WTC11 (cell line): ENCODE results near the gene UBAC2. TPM values are rescaled to one million over a fixed set of nuclear protein-coding genes. Genes with fewer than 3 reads are reported as not detected.

Experiments
- ATAC-seq: fragments of 200-7000 bp; cut with Tn5 transposase; 2 replicates; pipeline ENCODE4 v1.10.0; 2021; ENCODE audit warnings: mild to moderate bottlenecking, moderate library complexity
- CTCF ChIA-PET: fragments of 300-600 bp; sonication (Branson Sonifier 250); formaldehyde crosslinking; loops from one replicate; lab custom pipeline; 2021; ENCODE audit warnings: antibody characterized with exemption; lab: Charles Lee
- POLR2A ChIA-PET: fragments of 350-600 bp; sonication (Branson Sonifier 250); formaldehyde crosslinking; loops from one replicate; lab custom pipeline; 2021; ENCODE audit warnings: antibody characterized with exemption; lab: Charles Lee
- DNase-seq: peaks from one replicate; pipeline ENCODE4 v3.0.0; 2021; ENCODE audit warnings: low spot score
- H3K27ac Mint-ChIP-seq: 2 replicates; pipeline ENCODE4 v1.8.0; 2021; ENCODE audit warnings: mixed read lengths
- H3K27me3 Mint-ChIP-seq: 2 replicates; pipeline ENCODE4 v1.8.0; 2021; ENCODE audit warnings: low read depth, mild to moderate bottlenecking, moderate library complexity, mixed read lengths
- H3K36me3 Mint-ChIP-seq: 2 replicates; pipeline ENCODE4 v1.8.0; 2021; ENCODE audit warnings: mixed read lengths
- H3K4me1 Mint-ChIP-seq: 2 replicates; pipeline ENCODE4 v1.8.0; 2022; ENCODE audit warnings: mixed read lengths
- H3K4me3 Mint-ChIP-seq: 2 replicates; pipeline ENCODE4 v1.8.0; 2021; ENCODE audit warnings: mild to moderate bottlenecking, moderate library complexity, mixed read lengths
- H3K9me3 Mint-ChIP-seq: 2 replicates; pipeline ENCODE4 v1.8.0; 2021; ENCODE audit warnings: mixed read lengths
- AR ChIP-seq: fragments of 250-450 bp; sonication (Bioruptor Pico); IDR thresholded peaks from 2 replicates; pipeline ENCODE4 v1.9.0; 2021; ENCODE audit warnings: mild to moderate bottlenecking
- ATF2 ChIP-seq: sonication (generic); formaldehyde crosslinking; IDR thresholded peaks from 2 replicates; pipeline ENCODE4 v1.8.1; 2022; ENCODE audit warnings: low read depth, missing genetic modification reagents, borderline replicate concordance
- CDX4 ChIP-seq: fragments of 250-450 bp; sonication (Bioruptor Pico); IDR thresholded peaks from 2 replicates; pipeline ENCODE4 v1.9.0; 2021; ENCODE audit warnings: moderate library complexity, mild to moderate bottlenecking, inconsistent platforms, borderline replicate concordance
- CREM ChIP-seq: sonication (generic); formaldehyde crosslinking; IDR thresholded peaks from 2 replicates; pipeline ENCODE4 v1.8.1; 2022; ENCODE audit warnings: mild to moderate bottlenecking, missing genetic modification reagents, moderate library complexity
- CTCF ChIP-seq: fragments of 200-600 bp; IDR thresholded peaks from 2 replicates; pipeline ENCODE4 v1.8.0; 2022; ENCODE audit warnings: antibody characterized with exemption
- ETV6 ChIP-seq: sonication (generic); formaldehyde crosslinking; IDR thresholded peaks from 2 replicates; pipeline ENCODE4 v1.8.1; 2022; ENCODE audit warnings: mild to moderate bottlenecking, missing genetic modification reagents
- FOXK1 ChIP-seq: sonication (generic); formaldehyde crosslinking; IDR thresholded peaks from 2 replicates; pipeline ENCODE4 v1.8.0; 2022; ENCODE audit warnings: mild to moderate bottlenecking, moderate library complexity, missing genetic modification reagents
- FOXP1 ChIP-seq: sonication (generic); formaldehyde crosslinking; IDR thresholded peaks from 2 replicates; pipeline ENCODE4 v1.8.0; 2022; ENCODE audit warnings: missing genetic modification reagents, mild to moderate bottlenecking, moderate library complexity, borderline replicate concordance
- GRHL2 ChIP-seq: fragments of 250-450 bp; sonication (Bioruptor Pico); IDR thresholded peaks from 2 replicates; pipeline ENCODE4 v1.8.0; 2022; ENCODE audit warnings: mild to moderate bottlenecking, moderate library complexity; ENCODE audit not compliant: insufficient replicate concordance, severe bottlenecking
- GTF2I ChIP-seq: fragments of 250-450 bp; sonication (Bioruptor Pico); conservative IDR thresholded peaks from 2 replicates; pipeline ENCODE4 v1.4.0; 2021; ENCODE audit warnings: mild to moderate bottlenecking
- IRF1 ChIP-seq: sonication (generic); formaldehyde crosslinking; IDR thresholded peaks from 2 replicates; pipeline ENCODE4 v1.8.0; 2023; ENCODE audit warnings: missing genetic modification reagents
- IRF2 ChIP-seq: sonication (generic); formaldehyde crosslinking; IDR thresholded peaks from 2 replicates; pipeline ENCODE4 v1.8.0; 2022; ENCODE audit warnings: low read depth, missing genetic modification reagents, borderline replicate concordance
- JUN ChIP-seq: sonication (generic); formaldehyde crosslinking; IDR thresholded peaks from 2 replicates; pipeline ENCODE4 v1.8.0; 2023; ENCODE audit warnings: mild to moderate bottlenecking, missing genetic modification reagents
- MXD4 ChIP-seq: fragments of 250-450 bp; sonication (Bioruptor Pico); IDR thresholded peaks from 2 replicates; pipeline ENCODE4 v1.8.0; 2021; ENCODE audit warnings: mild to moderate bottlenecking, moderate library complexity, borderline replicate concordance
- OVOL2 ChIP-seq: fragments of 250-450 bp; sonication (Bioruptor Pico); IDR thresholded peaks from 2 replicates; pipeline ENCODE4 v1.9.0; 2021; ENCODE audit warnings: mild to moderate bottlenecking, borderline replicate concordance
- SMAD3 ChIP-seq: sonication (generic); formaldehyde crosslinking; IDR thresholded peaks from 2 replicates; pipeline ENCODE4 v1.8.0; 2022; ENCODE audit warnings: missing genetic modification reagents, mild to moderate bottlenecking, borderline replicate concordance
- ZBTB21 ChIP-seq: sonication (generic); formaldehyde crosslinking; IDR thresholded peaks from 2 replicates; pipeline ENCODE4 v1.8.1; 2023; ENCODE audit warnings: mild to moderate bottlenecking, missing genetic modification reagents, borderline replicate concordance
- ZNF232 ChIP-seq: sonication (generic); formaldehyde crosslinking; IDR thresholded peaks from 2 replicates; pipeline ENCODE4 v1.8.0; 2022; ENCODE audit warnings: mild to moderate bottlenecking, missing genetic modification reagents
- ZNF671 ChIP-seq: fragments of 250-450 bp; sonication (Bioruptor Pico); IDR thresholded peaks from 2 replicates; pipeline ENCODE4 v1.8.0; 2021; ENCODE audit warnings: mild to moderate bottlenecking
- ZSCAN18 ChIP-seq: fragments of 250-450 bp; sonication (Bioruptor Pico); IDR thresholded peaks from 2 replicates; pipeline ENCODE4 v2.1.2; 2022; ENCODE audit warnings: mild to moderate bottlenecking, moderate library complexity
- total RNA-seq: library from RNA; stranded (reverse); gene quantifications from 3 replicates; pipeline ENCODE4 v1.2.3, GENCODE V29; 2021

Gene UBAC2
- total RNA-seq, 1 experiment from 2014 or later = 64.7 TPM

GRCh38 chr13:99398916-99399622 lies 198.4 kb downstream of the UBAC2 start:
- ATAC-seq (no peak), DNase-seq (no peak)
- POLR2A ChIA-PET = no interaction called here
- Mint-ChIP-seq H3K36me3 (no peaks in the 10 kb centered on the region), H3K27me3 (peaks cover 11% of the 10 kb centered on the region; the same call in 1 of the 2 replicates), H3K4me1 (peaks cover 5% of the 10 kb centered on the region), H3K9me3 (peaks cover 12% of the 10 kb centered on the region; the same call in 1 of the 2 replicates), H3K4me3 (no peak overlapping the region), H3K27ac (no peak overlapping the region)
- TF ChIP-seq JUN (no peak), FOXP1 (CRISPR knock-in tag) (no peak), CTCF (no peak), FOXK1 (CRISPR knock-in tag) (no peak), ZNF671 (no peak)
- CTCF ChIA-PET = interaction anchor here (1.5 kb wide), 1 partner anchor 12 kb away, joined by 4 read pairs; no protein-coding TSS in a partner anchor

GRCh38 chr13:99399623-99399974 lies 198.9 kb downstream of the UBAC2 start:
- no peak overlapping the region for H3K4me3 Mint-ChIP-seq
- ATAC-seq = no peak
- H3K36me3 Mint-ChIP-seq = no peaks in the 10 kb centered on the region
- CTCF ChIA-PET = interaction anchor here (1.5 kb wide), 1 partner anchor 12 kb away, joined by 4 read pairs; no protein-coding TSS in a partner anchor
- TF ChIP-seq IRF1 (CRISPR knock-in tag) (no peak), ZSCAN18 (no peak), CREM (CRISPR knock-in tag) (no peak), ATF2 (CRISPR knock-in tag) (no peak), CDX4 (no peak), MXD4 (no peak), SMAD3 (CRISPR knock-in tag) (no peak), ZNF671 (no peak), ZBTB21 (CRISPR knock-in tag) (no peak), OVOL2 (CRISPR knock-in tag) (no peak), GRHL2 (no peak), GTF2I (CRISPR knock-in tag) (no peak), ZNF232 (no peak), AR (CRISPR knock-in tag) (no peak), IRF2 (CRISPR knock-in tag) (no peak), ETV6 (CRISPR knock-in tag) (no peak)
- TF ChIP-seq, all 79 proteins: peak for 0
- peaks cover 12% of the 10 kb centered on the region; the same call in 1 of the 2 replicates for H3K9me3 Mint-ChIP-seq
- H3K27ac Mint-ChIP-seq = no peak overlapping the region
- peaks cover 11% of the 10 kb centered on the region; the same call in 1 of the 2 replicates for H3K27me3 Mint-ChIP-seq
- no peak for DNase-seq
- peaks cover 8% of the 10 kb centered on the region for H3K4me1 Mint-ChIP-seq
- POLR2A ChIA-PET = no interaction called here
